Astrocyte (in vitro differentiated cells and primary cell): ENCODE results near the gene ANKDD1A. TPM values are rescaled to one million over a fixed set of nuclear protein-coding genes. Genes with fewer than 3 reads are reported as not detected.
A peak's percentile ranks its signal among the peaks of the same experiment; 100 is the strongest.

ENCODE experiments used
- DNase-seq: peaks from one replicate; pipeline ENCODE4 v3.0.0-alpha.2; 2010; ENCODE audit warnings: low read depth
- FAIRE-seq: peaks from 2 replicates; lab custom pipeline; 2011; peaks lifted over from hg19 to GRCh38; lab: Jason Lieb, UNC
- H2AFZ ChIP-seq: 2 replicates; pipeline ENCODE4 v1.6.0; 2012; ENCODE audit warnings: low read depth, low read length, inconsistent platforms
- H3K27ac ChIP-seq: 2 replicates; pipeline ENCODE4 v1.5.1; 2011; ENCODE audit warnings: low read depth, low read length, inconsistent platforms
- H3K27me3 ChIP-seq: 2 replicates; pipeline ENCODE4 v1.6.0; 2011; ENCODE audit warnings: low read length, inconsistent platforms; ENCODE audit not compliant: insufficient read depth
- H3K36me3 ChIP-seq: 2 replicates; pipeline ENCODE4 v1.5.1; 2011; ENCODE audit warnings: low read length, inconsistent platforms; ENCODE audit not compliant: insufficient read depth
- H3K4me1 ChIP-seq: 2 replicates; pipeline ENCODE4 v1.5.1; 2011; ENCODE audit warnings: low read length, inconsistent platforms; ENCODE audit not compliant: insufficient read depth
- H3K4me2 ChIP-seq: 2 replicates; pipeline ENCODE4 v1.6.0; 2012; ENCODE audit warnings: low read length, inconsistent platforms
- H3K4me3 ChIP-seq: 2 replicates; pipeline ENCODE4 v1.5.1; 2011; ENCODE audit warnings: low read depth, mild to moderate bottlenecking, low read length, inconsistent platforms; ENCODE audit not compliant: insufficient read depth
- H3K79me2 ChIP-seq: 2 replicates; pipeline ENCODE4 v1.6.0; 2012; ENCODE audit warnings: mild to moderate bottlenecking, low read length, inconsistent platforms; ENCODE audit not compliant: insufficient read depth
- H3K9ac ChIP-seq: 2 replicates; pipeline ENCODE4 v1.6.0; 2012; ENCODE audit warnings: mild to moderate bottlenecking, low read length, inconsistent platforms
- H3K9me3 ChIP-seq: 2 replicates; pipeline ENCODE4 v1.5.1; 2012; ENCODE audit warnings: low read depth, mild to moderate bottlenecking, low read length, inconsistent platforms; ENCODE audit not compliant: insufficient read depth
- H4K20me1 ChIP-seq: 2 replicates; pipeline ENCODE4 v1.6.0; 2012; ENCODE audit warnings: low read length, inconsistent platforms; ENCODE audit not compliant: insufficient read depth
- H3K27ac Mint-ChIP-seq: one replicate; pipeline ENCODE4 v1.8.0; 2021; ENCODE audit warnings: mild to moderate bottlenecking, mixed read lengths; ENCODE audit not compliant: unreplicated experiment
- H3K27me3 Mint-ChIP-seq: one replicate; pipeline ENCODE4 v1.8.0; 2021; ENCODE audit warnings: low read depth, mixed read lengths; ENCODE audit not compliant: unreplicated experiment
- H3K36me3 Mint-ChIP-seq: one replicate; pipeline ENCODE4 v1.8.0; 2021; ENCODE audit warnings: low read depth, mixed read lengths; ENCODE audit not compliant: unreplicated experiment
- H3K4me1 Mint-ChIP-seq: one replicate; pipeline ENCODE4 v1.8.0; 2021; ENCODE audit warnings: low read depth, mixed read lengths; ENCODE audit not compliant: unreplicated experiment
- H3K4me3 Mint-ChIP-seq: one replicate; pipeline ENCODE4 v1.8.0; 2021; ENCODE audit warnings: mild to moderate bottlenecking, moderate library complexity, mixed read lengths; ENCODE audit not compliant: unreplicated experiment
- H3K9me3 Mint-ChIP-seq: one replicate; pipeline ENCODE4 v1.8.0; 2021; ENCODE audit warnings: mild to moderate bottlenecking, mixed read lengths; ENCODE audit not compliant: unreplicated experiment
- EZH2 ChIP-seq: IDR thresholded peaks from 2 replicates; pipeline ENCODE4 v1.6.1; 2012; ENCODE audit warnings: mild to moderate bottlenecking, low read length, inconsistent platforms; ENCODE audit not compliant: insufficient read depth
- total RNA-seq: library from RNA; stranded (reverse); gene quantifications from 2 replicates; pipeline ENCODE4 v1.2.1, GENCODE V29; 2021
- TF ChIP-seq, protein P1 (sequence below): IDR thresholded peaks from 2 replicates; pipeline ENCODE4 v1.5.1; 2011; ENCODE audit warnings: low read depth, mild to moderate bottlenecking, inconsistent platforms, low read length, moderate library complexity; ENCODE audit not compliant: insufficient read depth

The ANKDD1A gene
- total RNA-seq, 1 donor from 2014 or later = 1.6 TPM

DNA sequence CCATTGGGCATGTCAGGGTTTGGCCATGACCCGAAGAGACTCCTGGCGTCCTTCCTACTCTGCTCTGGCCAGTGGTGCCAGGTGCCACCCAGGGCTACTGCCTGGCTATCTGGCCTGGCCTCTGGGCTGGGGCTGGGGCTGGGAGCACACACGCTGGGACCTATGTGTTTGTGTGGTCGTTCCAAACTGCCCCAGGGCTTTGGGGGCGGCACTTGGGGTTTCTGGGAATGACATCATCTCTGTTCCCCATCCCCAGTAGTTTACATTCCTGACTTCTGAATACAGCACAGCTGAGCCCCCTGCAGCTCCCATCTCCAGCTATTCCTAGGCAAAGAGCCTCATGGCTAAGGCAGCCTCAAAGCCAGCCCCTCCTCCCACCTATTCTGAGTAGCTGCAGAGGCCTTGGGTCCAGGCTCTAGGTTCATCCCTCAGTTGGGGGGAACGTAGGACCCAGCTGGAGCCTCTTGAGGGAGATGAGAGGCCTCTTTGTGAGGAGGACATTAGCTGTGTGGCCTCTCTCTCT, 45.6 kb upstream of the ANKDD1A start:
- Mint-ChIP-seq H3K27me3 (no peaks in the 10 kb centered on the region), H3K4me1 (peaks cover 24% of the 10 kb centered on the region), H3K27ac (no peak overlapping the region), H3K9me3 (no peaks in the 10 kb centered on the region), H3K36me3 (peaks cover 12% of the 10 kb centered on the region), H3K4me3 (no peak overlapping the region)
- peak; percentile 84 for DNase-seq
- Histone ChIP-seq H3K4me3 (no peak overlapping the region), H3K27me3 (no peaks in the 10 kb centered on the region), H2AFZ (no peak overlapping the region), H3K27ac (peak overlapping the region; percentile 13), H3K9ac (peak overlapping the region; percentile 17), H3K79me2 (no peaks in the 10 kb centered on the region), H4K20me1 (peaks cover 18% of the 10 kb centered on the region), H3K36me3 (no peaks in the 10 kb centered on the region), H3K4me1 (peaks cover 16% of the 10 kb centered on the region), H3K4me2 (peak overlapping the region; percentile 52), H3K9me3 (no peaks in the 10 kb centered on the region)
- TF ChIP-seq, protein P1, sequence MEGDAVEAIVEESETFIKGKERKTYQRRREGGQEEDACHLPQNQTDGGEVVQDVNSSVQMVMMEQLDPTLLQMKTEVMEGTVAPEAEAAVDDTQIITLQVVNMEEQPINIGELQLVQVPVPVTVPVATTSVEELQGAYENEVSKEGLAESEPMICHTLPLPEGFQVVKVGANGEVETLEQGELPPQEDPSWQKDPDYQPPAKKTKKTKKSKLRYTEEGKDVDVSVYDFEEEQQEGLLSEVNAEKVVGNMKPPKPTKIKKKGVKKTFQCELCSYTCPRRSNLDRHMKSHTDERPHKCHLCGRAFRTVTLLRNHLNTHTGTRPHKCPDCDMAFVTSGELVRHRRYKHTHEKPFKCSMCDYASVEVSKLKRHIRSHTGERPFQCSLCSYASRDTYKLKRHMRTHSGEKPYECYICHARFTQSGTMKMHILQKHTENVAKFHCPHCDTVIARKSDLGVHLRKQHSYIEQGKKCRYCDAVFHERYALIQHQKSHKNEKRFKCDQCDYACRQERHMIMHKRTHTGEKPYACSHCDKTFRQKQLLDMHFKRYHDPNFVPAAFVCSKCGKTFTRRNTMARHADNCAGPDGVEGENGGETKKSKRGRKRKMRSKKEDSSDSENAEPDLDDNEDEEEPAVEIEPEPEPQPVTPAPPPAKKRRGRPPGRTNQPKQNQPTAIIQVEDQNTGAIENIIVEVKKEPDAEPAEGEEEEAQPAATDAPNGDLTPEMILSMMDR = no peak
- peak; percentile 37 for FAIRE-seq

GRCh38 chr15:64869501-64869900, 42.2 kb upstream of the ANKDD1A start:
- Histone ChIP-seq H3K9ac (no peak overlapping the region), H3K36me3 (no peaks in the 10 kb centered on the region), H3K4me2 (no peak overlapping the region), H3K27ac (no peak overlapping the region), H3K4me1 (peaks cover 16% of the 10 kb centered on the region), H4K20me1 (peaks cover 2% of the 10 kb centered on the region), H2AFZ (no peak overlapping the region), H3K79me2 (no peaks in the 10 kb centered on the region), H3K9me3 (no peaks in the 10 kb centered on the region), H3K27me3 (no peaks in the 10 kb centered on the region), H3K4me3 (no peak overlapping the region)
- Mint-ChIP-seq H3K36me3 (peaks cover 2% of the 10 kb centered on the region), H3K27ac (no peak overlapping the region), H3K9me3 (no peaks in the 10 kb centered on the region), H3K4me3 (no peak overlapping the region), H3K4me1 (peaks cover 26% of the 10 kb centered on the region), H3K27me3 (no peaks in the 10 kb centered on the region)
- DNase-seq (no peak), FAIRE-seq (no peak)
- no peak for TF ChIP-seq EZH2
- TF ChIP-seq, protein P1 = no peak

- TF ChIP-seq, protein P1 = no peak
- no peak overlapping the region for H2AFZ ChIP-seq
Measured at GRCh38 chr15:64870353-64870752, 41.3 kb upstream of the ANKDD1A start.

More at GRCh38 chr15:64870353-64870752, 41.3 kb upstream of the ANKDD1A start:
- H3K27ac ChIP-seq = no peak overlapping the region
- H3K27me3 ChIP-seq = no peaks in the 10 kb centered on the region
- no peaks in the 10 kb centered on the region for H3K36me3 ChIP-seq
- no peak overlapping the region for H3K4me3 ChIP-seq
- H3K9me3 ChIP-seq = no peaks in the 10 kb centered on the region
- H3K9me3 Mint-ChIP-seq = no peaks in the 10 kb centered on the region
- no peaks in the 10 kb centered on the region for H3K27me3 Mint-ChIP-seq
- peaks cover 2% of the 10 kb centered on the region for H3K36me3 Mint-ChIP-seq
- H4K20me1 ChIP-seq = no peaks in the 10 kb centered on the region
- no peak overlapping the region for H3K4me3 Mint-ChIP-seq
- no peak for FAIRE-seq
- H3K4me1 ChIP-seq = peaks cover 16% of the 10 kb centered on the region
- no peak for DNase-seq
- H3K27ac Mint-ChIP-seq = no peak overlapping the region
- H3K4me2 ChIP-seq = no peak overlapping the region
- peaks cover 34% of the 10 kb centered on the region for H3K4me1 Mint-ChIP-seq
- no peak overlapping the region for H3K9ac ChIP-seq
- H3K79me2 ChIP-seq = no peaks in the 10 kb centered on the region
